HEK293 (cell line): ENCODE results near the gene UST.

ENCODE experiments used
- PATZ1 ChIP-seq: fragments of 450-650 bp; formaldehyde crosslinking; IDR thresholded peaks from 2 replicates; pipeline ENCODE4 v1.5.1; 2016; ENCODE audit warnings: missing biosample characterization, missing genetic modification characterization
- PRDM1 ChIP-seq: fragments of 450-650 bp; formaldehyde crosslinking; IDR thresholded peaks from 2 replicates; pipeline ENCODE4; 2016; ENCODE audit warnings: missing biosample characterization, missing genetic modification characterization
- PRDM6 ChIP-seq: fragments of 450-650 bp; formaldehyde crosslinking; IDR thresholded peaks from 2 replicates; pipeline ENCODE4 v1.5.1; 2017; ENCODE audit warnings: missing biosample characterization, missing genetic modification characterization
- SP3 ChIP-seq: fragments of 450-650 bp; formaldehyde crosslinking; IDR thresholded peaks from 2 replicates; pipeline ENCODE4 v1.5.1; 2016; ENCODE audit warnings: missing biosample characterization, missing genetic modification characterization
- YY2 ChIP-seq: fragments of 450-650 bp; formaldehyde crosslinking; IDR thresholded peaks from 2 replicates; pipeline ENCODE4 v1.5.1; 2016; ENCODE audit warnings: missing biosample characterization, missing genetic modification characterization
- ZBTB10 ChIP-seq: fragments of 450-650 bp; formaldehyde crosslinking; IDR thresholded peaks from 2 replicates; pipeline ENCODE4 v1.5.1; 2016; ENCODE audit warnings: missing biosample characterization, missing genetic modification characterization
- ZBTB7A ChIP-seq: fragments of 450-650 bp; formaldehyde crosslinking; IDR thresholded peaks from 2 replicates; pipeline ENCODE4 v1.5.1; 2016; ENCODE audit warnings: low read depth, missing biosample characterization, missing genetic modification characterization
- ZFP37 ChIP-seq: fragments of 450-650 bp; formaldehyde crosslinking; IDR thresholded peaks from 2 replicates; pipeline ENCODE4 v1.5.1; 2016; ENCODE audit warnings: missing biosample characterization, missing genetic modification characterization
- ZNF138 ChIP-seq: fragments of 450-650 bp; formaldehyde crosslinking; IDR thresholded peaks from 2 replicates; pipeline ENCODE4 v1.5.1; 2016; ENCODE audit warnings: missing biosample characterization, missing genetic modification characterization, borderline replicate concordance
- ZNF16 ChIP-seq: fragments of 450-650 bp; formaldehyde crosslinking; IDR thresholded peaks from 2 replicates; pipeline ENCODE4 v1.5.1; 2016; ENCODE audit warnings: low read depth, missing biosample characterization, missing genetic modification characterization
- ZNF18 ChIP-seq: fragments of 450-650 bp; formaldehyde crosslinking; IDR thresholded peaks from 2 replicates; pipeline ENCODE4 v1.5.1; 2016; ENCODE audit warnings: missing biosample characterization, missing genetic modification characterization
- ZNF223 ChIP-seq: fragments of 450-650 bp; formaldehyde crosslinking; IDR thresholded peaks from 2 replicates; pipeline ENCODE4 v1.5.1; 2016; ENCODE audit warnings: missing biosample characterization, missing genetic modification characterization
- ZNF239 ChIP-seq: fragments of 450-650 bp; formaldehyde crosslinking; IDR thresholded peaks from 2 replicates; pipeline ENCODE4 v1.5.1; 2016; ENCODE audit warnings: missing biosample characterization, missing genetic modification characterization
- ZNF280D ChIP-seq: fragments of 450-650 bp; formaldehyde crosslinking; IDR thresholded peaks from 2 replicates; pipeline ENCODE4 v1.5.1; 2016; ENCODE audit warnings: missing biosample characterization, missing genetic modification characterization
- ZNF510 ChIP-seq: fragments of 450-650 bp; formaldehyde crosslinking; IDR thresholded peaks from 2 replicates; pipeline ENCODE4 v1.5.1; 2018; ENCODE audit warnings: mild to moderate bottlenecking, missing genetic modification characterization, missing biosample characterization; ENCODE audit not compliant: insufficient replicate concordance
- ZNF580 ChIP-seq: fragments of 450-650 bp; formaldehyde crosslinking; IDR thresholded peaks from 2 replicates; pipeline ENCODE4 v1.5.1; 2016; ENCODE audit warnings: missing biosample characterization, missing genetic modification characterization
- ZNF624 ChIP-seq: fragments of 450-650 bp; formaldehyde crosslinking; IDR thresholded peaks from 2 replicates; pipeline ENCODE4 v1.5.1; 2017; ENCODE audit warnings: missing biosample characterization, missing genetic modification characterization
- ZSCAN23 ChIP-seq: fragments of 450-650 bp; formaldehyde crosslinking; IDR thresholded peaks from 2 replicates; pipeline ENCODE4 v1.5.1; 2016; ENCODE audit warnings: missing biosample characterization, missing genetic modification characterization
- TF ChIP-seq, protein P1 (sequence below): fragments of 450-650 bp; formaldehyde crosslinking; conservative IDR thresholded peaks from 2 replicates; pipeline ENCODE4 v1.5.1; 2016; ENCODE audit warnings: low read depth, missing biosample characterization, missing genetic modification characterization
- TF ChIP-seq, protein P2 (sequence below): fragments of 450-650 bp; formaldehyde crosslinking; IDR thresholded peaks from 2 replicates; pipeline ENCODE4 v1.5.1; 2017; ENCODE audit warnings: missing biosample characterization, missing genetic modification characterization

UST gene

DNA sequence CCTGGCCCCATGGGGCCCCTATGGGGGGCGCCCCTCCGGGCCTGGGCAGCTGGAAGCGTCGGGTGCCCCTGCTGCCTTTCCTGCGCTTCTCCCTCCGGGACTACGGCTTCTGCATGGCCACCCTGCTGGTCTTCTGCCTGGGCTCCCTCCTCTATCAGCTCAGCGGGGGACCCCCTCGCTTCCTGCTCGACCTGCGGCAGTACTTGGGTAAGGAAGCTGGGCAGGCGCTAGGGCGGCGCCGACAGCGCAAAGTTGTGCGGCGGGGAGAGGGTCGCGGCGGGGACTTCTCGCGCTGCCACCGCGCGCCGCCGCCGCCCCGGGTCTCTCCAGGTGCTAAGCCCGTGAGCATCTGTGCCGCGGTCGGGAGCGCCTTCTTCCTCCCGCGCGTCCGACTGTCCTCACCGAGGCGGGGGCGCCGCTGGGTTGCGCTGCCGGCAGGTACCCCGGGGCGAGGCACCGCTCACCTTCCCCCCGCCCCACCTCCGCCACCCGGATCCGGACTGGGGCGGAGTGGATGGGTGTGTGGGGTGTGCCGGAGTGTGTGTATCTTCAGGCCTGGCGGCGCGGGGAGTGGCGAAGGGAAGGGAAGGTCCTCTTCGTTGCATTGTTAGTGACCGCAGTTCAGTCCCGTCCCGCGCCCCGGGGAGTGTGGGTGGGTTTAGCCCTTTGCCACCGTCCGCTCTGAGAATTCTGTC, 788 bp downstream of the UST start (continued):
- TF ChIP-seq SP3 (tag by site-specific recombination): peak; percentile 74
- TF ChIP-seq ZFP37 (tag by site-specific recombination): peak; percentile 72; the same call in 1 of the 2 replicates
- no peak for TF ChIP-seq ZNF280D (tag by site-specific recombination)
- TF ChIP-seq, protein P1, sequence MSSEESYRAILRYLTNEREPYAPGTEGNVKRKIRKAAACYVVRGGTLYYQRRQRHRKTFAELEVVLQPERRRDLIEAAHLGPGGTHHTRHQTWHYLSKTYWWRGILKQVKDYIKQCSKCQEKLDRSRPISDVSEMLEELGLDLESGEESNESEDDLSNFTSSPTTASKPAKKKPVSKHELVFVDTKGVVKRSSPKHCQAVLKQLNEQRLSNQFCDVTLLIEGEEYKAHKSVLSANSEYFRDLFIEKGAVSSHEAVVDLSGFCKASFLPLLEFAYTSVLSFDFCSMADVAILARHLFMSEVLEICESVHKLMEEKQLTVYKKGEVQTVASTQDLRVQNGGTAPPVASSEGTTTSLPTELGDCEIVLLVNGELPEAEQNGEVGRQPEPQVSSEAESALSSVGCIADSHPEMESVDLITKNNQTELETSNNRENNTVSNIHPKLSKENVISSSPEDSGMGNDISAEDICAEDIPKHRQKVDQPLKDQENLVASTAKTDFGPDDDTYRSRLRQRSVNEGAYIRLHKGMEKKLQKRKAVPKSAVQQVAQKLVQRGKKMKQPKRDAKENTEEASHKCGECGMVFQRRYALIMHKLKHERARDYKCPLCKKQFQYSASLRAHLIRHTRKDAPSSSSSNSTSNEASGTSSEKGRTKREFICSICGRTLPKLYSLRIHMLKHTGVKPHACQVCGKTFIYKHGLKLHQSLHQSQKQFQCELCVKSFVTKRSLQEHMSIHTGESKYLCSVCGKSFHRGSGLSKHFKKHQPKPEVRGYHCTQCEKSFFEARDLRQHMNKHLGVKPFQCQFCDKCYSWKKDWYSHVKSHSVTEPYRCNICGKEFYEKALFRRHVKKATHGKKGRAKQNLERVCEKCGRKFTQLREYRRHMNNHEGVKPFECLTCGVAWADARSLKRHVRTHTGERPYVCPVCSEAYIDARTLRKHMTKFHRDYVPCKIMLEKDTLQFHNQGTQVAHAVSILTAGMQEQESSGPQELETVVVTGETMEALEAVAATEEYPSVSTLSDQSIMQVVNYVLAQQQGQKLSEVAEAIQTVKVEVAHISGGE (tag by site-specific recombination): peak; percentile 28
- TF ChIP-seq ZNF18 (tag by site-specific recombination): no peak; the same call in 1 of the 2 replicates
- TF ChIP-seq ZNF16: no peak
- no peak for TF ChIP-seq ZNF624 (tag by site-specific recombination)
- peak; percentile 80 for TF ChIP-seq ZBTB10 (tag by site-specific recombination)
- no peak for TF ChIP-seq ZSCAN23 (tag by site-specific recombination)
- TF ChIP-seq ZNF138 (tag by site-specific recombination): no peak
- TF ChIP-seq ZNF580 (tag by site-specific recombination): peak; percentile 42; the same call in 1 of the 2 replicates
- 0 out of 2 replicates have a peak, but pooled peaks have one; percentile 11 for TF ChIP-seq YY2 (tag by site-specific recombination)
- TF ChIP-seq PRDM1 (tag by site-specific recombination): no peak
- no peak for TF ChIP-seq ZNF239 (tag by site-specific recombination)
- TF ChIP-seq PATZ1 (tag by site-specific recombination): peak; percentile 67; the same call in 1 of the 2 replicates
- TF ChIP-seq ZNF510 (tag by site-specific recombination): no peak
- TF ChIP-seq ZBTB7A (tag by site-specific recombination): 0 out of 2 replicates have a peak, but pooled peaks have one; percentile 37
- 0 out of 2 replicates have a peak, but pooled peaks have one; percentile 20 for TF ChIP-seq ZNF223 (tag by site-specific recombination)
- TF ChIP-seq, protein P2, sequence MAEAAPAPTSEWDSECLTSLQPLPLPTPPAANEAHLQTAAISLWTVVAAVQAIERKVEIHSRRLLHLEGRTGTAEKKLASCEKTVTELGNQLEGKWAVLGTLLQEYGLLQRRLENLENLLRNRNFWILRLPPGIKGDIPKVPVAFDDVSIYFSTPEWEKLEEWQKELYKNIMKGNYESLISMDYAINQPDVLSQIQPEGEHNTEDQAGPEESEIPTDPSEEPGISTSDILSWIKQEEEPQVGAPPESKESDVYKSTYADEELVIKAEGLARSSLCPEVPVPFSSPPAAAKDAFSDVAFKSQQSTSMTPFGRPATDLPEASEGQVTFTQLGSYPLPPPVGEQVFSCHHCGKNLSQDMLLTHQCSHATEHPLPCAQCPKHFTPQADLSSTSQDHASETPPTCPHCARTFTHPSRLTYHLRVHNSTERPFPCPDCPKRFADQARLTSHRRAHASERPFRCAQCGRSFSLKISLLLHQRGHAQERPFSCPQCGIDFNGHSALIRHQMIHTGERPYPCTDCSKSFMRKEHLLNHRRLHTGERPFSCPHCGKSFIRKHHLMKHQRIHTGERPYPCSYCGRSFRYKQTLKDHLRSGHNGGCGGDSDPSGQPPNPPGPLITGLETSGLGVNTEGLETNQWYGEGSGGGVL (tag by site-specific recombination): peak; percentile 45
- no peak for TF ChIP-seq PRDM6 (tag by site-specific recombination)
